ENCODE measurements around the gene TPBGL. TPM values are rescaled to one million over a fixed set of nuclear protein-coding genes. Genes with fewer than 3 reads are reported as not detected.

TPBGL gene
- total RNA-seq, 1 donor from 2014 or later, result 0.20 TPM

GRCh38 chr11:75195167-75195962 lies 45.2 kb upstream of the TPBGL start:
- no peaks in the 10 kb centered on the region for H3K4me1 ChIP-seq (ENCODE audit: insufficient read depth, low read length)
- H3K27me3 Mint-ChIP-seq (ENCODE audit: low read depth, unreplicated experiment), result peaks cover 70% of the 10 kb centered on the region
- H3K36me3 Mint-ChIP-seq (ENCODE audit: low read depth, unreplicated experiment), result peaks cover 5% of the 10 kb centered on the region
- H4K20me1 ChIP-seq (ENCODE audit: insufficient read depth, low read length), result no peaks in the 10 kb centered on the region
- H3K4me3 ChIP-seq (ENCODE audit: insufficient read depth, low read depth, low read length), result no peak overlapping the region
- H3K4me1 Mint-ChIP-seq (ENCODE audit: low read depth, unreplicated experiment), result no peaks in the 10 kb centered on the region
- no peaks in the 10 kb centered on the region for H3K36me3 ChIP-seq (ENCODE audit: insufficient read depth, low read length)
- no peak for DNase-seq (ENCODE audit: low read depth)
- H2AFZ ChIP-seq (ENCODE audit: low read depth, low read length), result no peak overlapping the region
- no peak overlapping the region for H3K27ac ChIP-seq (ENCODE audit: low read depth, low read length)
- peaks cover 2% of the 10 kb centered on the region for H3K9me3 Mint-ChIP-seq (ENCODE audit: unreplicated experiment)
- no peaks in the 10 kb centered on the region for H3K9me3 ChIP-seq (ENCODE audit: insufficient read depth, low read depth, low read length)
- no peak overlapping the region for H3K9ac ChIP-seq (ENCODE audit: low read length)
- no peak overlapping the region for H3K27ac Mint-ChIP-seq (ENCODE audit: unreplicated experiment)
- no peak for TF ChIP-seq EZH2 (IDR thresholded peaks at IDR 0.05; ENCODE audit: insufficient read depth, low read length)
- TF ChIP-seq, protein P1, sequence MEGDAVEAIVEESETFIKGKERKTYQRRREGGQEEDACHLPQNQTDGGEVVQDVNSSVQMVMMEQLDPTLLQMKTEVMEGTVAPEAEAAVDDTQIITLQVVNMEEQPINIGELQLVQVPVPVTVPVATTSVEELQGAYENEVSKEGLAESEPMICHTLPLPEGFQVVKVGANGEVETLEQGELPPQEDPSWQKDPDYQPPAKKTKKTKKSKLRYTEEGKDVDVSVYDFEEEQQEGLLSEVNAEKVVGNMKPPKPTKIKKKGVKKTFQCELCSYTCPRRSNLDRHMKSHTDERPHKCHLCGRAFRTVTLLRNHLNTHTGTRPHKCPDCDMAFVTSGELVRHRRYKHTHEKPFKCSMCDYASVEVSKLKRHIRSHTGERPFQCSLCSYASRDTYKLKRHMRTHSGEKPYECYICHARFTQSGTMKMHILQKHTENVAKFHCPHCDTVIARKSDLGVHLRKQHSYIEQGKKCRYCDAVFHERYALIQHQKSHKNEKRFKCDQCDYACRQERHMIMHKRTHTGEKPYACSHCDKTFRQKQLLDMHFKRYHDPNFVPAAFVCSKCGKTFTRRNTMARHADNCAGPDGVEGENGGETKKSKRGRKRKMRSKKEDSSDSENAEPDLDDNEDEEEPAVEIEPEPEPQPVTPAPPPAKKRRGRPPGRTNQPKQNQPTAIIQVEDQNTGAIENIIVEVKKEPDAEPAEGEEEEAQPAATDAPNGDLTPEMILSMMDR (IDR thresholded peaks at IDR 0.05; ENCODE audit: insufficient read depth, low read depth, low read length), result no peak
- H3K27me3 ChIP-seq (ENCODE audit: insufficient read depth, low read length), result peaks cover 11% of the 10 kb centered on the region
- no peak for FAIRE-seq
- H3K4me2 ChIP-seq (ENCODE audit: low read length), result no peak overlapping the region
- H3K4me3 Mint-ChIP-seq (ENCODE audit: unreplicated experiment), result no peak overlapping the region
- H3K79me2 ChIP-seq (ENCODE audit: insufficient read depth, low read length), result no peaks in the 10 kb centered on the region

- no peak for DNase-seq (ENCODE audit: low read depth)
- Histone ChIP-seq H3K27ac (ENCODE audit: low read depth, low read length) (no peak overlapping the region), H3K36me3 (ENCODE audit: insufficient read depth, low read length) (no peaks in the 10 kb centered on the region), H3K79me2 (ENCODE audit: insufficient read depth, low read length) (no peaks in the 10 kb centered on the region), H3K4me3 (ENCODE audit: insufficient read depth, low read depth, low read length) (no peak overlapping the region), H4K20me1 (ENCODE audit: insufficient read depth, low read length) (no peaks in the 10 kb centered on the region), H3K9me3 (ENCODE audit: insufficient read depth, low read depth, low read length) (no peaks in the 10 kb centered on the region), H2AFZ (ENCODE audit: low read depth, low read length) (no peak overlapping the region), H3K27me3 (ENCODE audit: insufficient read depth, low read length) (peaks cover 9% of the 10 kb centered on the region), H3K4me2 (ENCODE audit: low read length) (no peak overlapping the region), H3K9ac (ENCODE audit: low read length) (no peak overlapping the region), H3K4me1 (ENCODE audit: insufficient read depth, low read length) (no peaks in the 10 kb centered on the region)
- Mint-ChIP-seq H3K4me1 (ENCODE audit: low read depth, unreplicated experiment) (no peaks in the 10 kb centered on the region), H3K27ac (ENCODE audit: unreplicated experiment) (no peak overlapping the region), H3K27me3 (ENCODE audit: low read depth, unreplicated experiment) (peaks cover 75% of the 10 kb centered on the region), H3K36me3 (ENCODE audit: low read depth, unreplicated experiment) (peaks cover 5% of the 10 kb centered on the region), H3K9me3 (ENCODE audit: unreplicated experiment) (peaks cover 2% of the 10 kb centered on the region), H3K4me3 (ENCODE audit: unreplicated experiment) (no peak overlapping the region)
- FAIRE-seq, result no peak
- TF ChIP-seq EZH2 (IDR thresholded peaks at IDR 0.05; ENCODE audit: insufficient read depth, low read length), result no peak
- TF ChIP-seq, protein P1 (IDR thresholded peaks at IDR 0.05; ENCODE audit: insufficient read depth, low read depth, low read length), result no peak
These were observed 44.1 kb upstream of the TPBGL start for GRCh38 chr11:75196426-75196825.

Measured in astrocyte (in vitro differentiated cells and primary cell).